Peyer's patch (tissue), 4 donors: Measurements from ENCODE around the gene FCRL5. TPM values are rescaled to one million over a fixed set of nuclear protein-coding genes. Genes with fewer than 3 reads are reported as not detected.

Experiments
- DNase-seq, 3 donors: peaks; one replicate each; pipeline ENCODE4 v3.0.0-alpha.2; 2017 to 2019
- H3K27ac ChIP-seq, 4 donors: fragments of 200-600 bp; sonication (generic); one replicate each; pipeline ENCODE4 v1.5.1; 2016 to 2019
- H3K27me3 ChIP-seq, 2 donors: fragments of 200-600 bp; sonication (generic); one replicate each; pipeline ENCODE4 v1.5.1; 2019
- H3K36me3 ChIP-seq, 3 donors: fragments of 200-600 bp; sonication (generic); one replicate each; pipeline ENCODE4 v1.5.1; 2016 to 2019
- H3K4me1 ChIP-seq, 4 donors: fragments of 200-600 bp; sonication (generic); one replicate each; pipeline ENCODE4 v1.5.1; 2016 to 2019
- H3K4me3 ChIP-seq, 4 donors: fragments of 200-600 bp; sonication (generic); 1 replicate in 3 of 4; 2 replicates in 1 of 4; pipeline ENCODE4 v1.5.1; 2016 to 2019; ENCODE audit warnings: mild to moderate bottlenecking in 1 of 4
- H3K9me3 ChIP-seq, 4 donors: fragments of 200-600 bp; sonication (generic); one replicate each; pipeline ENCODE4 v1.5.1; 2016 to 2019; ENCODE audit warnings: mild to moderate bottlenecking in 1 of 4
- CTCF ChIP-seq, 6 experiments: fragments of 450-650 bp in 4 of 6; fragments of 200-600 bp in 2 of 6; sonication (generic) in 1 of 6; IDR thresholded peaks; one replicate each; pipeline ENCODE4 v1.5.1; 2017 to 2019; ENCODE audit warnings: antibody characterized with exemption in 6 of 6, mild to moderate bottlenecking in 3 of 6, moderate library complexity in 1 of 6
- POLR2A ChIP-seq, 2 donors: fragments of 450-650 bp; IDR thresholded peaks; one replicate each; pipeline ENCODE4 v1.5.1; 2017; ENCODE audit warnings: antibody characterized with exemption in 2 of 2, mild to moderate bottlenecking in 2 of 2, moderate library complexity in 2 of 2
- total RNA-seq, 4 donors: library from RNA; depleted of rRNA; stranded (reverse); fragments of >200 nt; gene quantifications; one replicate each; pipeline ENCODE4 v1.1.0, GENCODE V29; 2016

FCRL5 gene
- total RNA-seq, 4 donors from 2014 or later = 0.53 to 19.0 (median 3.8) TPM

GRCh38 chr1:157471531-157471930, 80.8 kb downstream of the FCRL5 start:
- no peaks in the 10 kb centered on the region for H3K9me3 ChIP-seq
- no peak overlapping the region for H3K4me3 ChIP-seq
- H3K27me3 ChIP-seq = no peaks in the 10 kb centered on the region
- H3K36me3 ChIP-seq = no peaks in the 10 kb centered on the region
- H3K27ac ChIP-seq = no peak overlapping the region
- DNase-seq = no peak
- no peaks in the 10 kb centered on the region for H3K4me1 ChIP-seq
- no peak for TF ChIP-seq CTCF (IDR thresholded peaks at IDR 0.05)
- no peak for TF ChIP-seq POLR2A (IDR thresholded peaks at IDR 0.05)

- Histone ChIP-seq H3K27me3 (no peaks in the 10 kb centered on the region), H3K36me3 (no peaks in the 10 kb centered on the region), H3K4me1 (no peaks in the 10 kb centered on the region), H3K9me3 (no peaks in the 10 kb centered on the region), H3K27ac (no peak overlapping the region), H3K4me3 (no peak overlapping the region)
- TF ChIP-seq CTCF (IDR thresholded peaks at IDR 0.05) (no peak), POLR2A (IDR thresholded peaks at IDR 0.05) (no peak)
- DNase-seq = no peak
Observed at GRCh38 chr1:157469752-157470675, 82.3 kb downstream of the FCRL5 start.

DNA sequence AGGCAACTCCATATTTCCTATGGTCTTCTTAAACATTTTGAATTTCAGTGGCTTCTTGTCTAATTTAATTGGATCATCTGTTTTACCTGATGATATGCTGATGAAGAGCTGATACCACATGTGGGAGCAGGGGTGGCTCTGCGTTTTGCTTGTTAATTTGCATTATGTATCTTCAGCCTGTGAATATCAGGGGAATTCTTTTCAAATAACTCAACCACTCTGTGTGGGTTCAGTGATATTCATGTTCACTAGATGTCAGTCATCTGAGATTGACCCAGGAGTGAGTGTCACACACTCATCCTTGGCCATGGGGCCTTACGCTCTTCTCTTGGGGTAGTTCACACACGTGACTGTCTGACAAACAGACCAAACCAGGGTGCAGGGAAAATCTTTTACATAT, 83.0 kb downstream of the FCRL5 start:
- Histone ChIP-seq H3K27ac (no peak overlapping the region), H3K4me1 (no peaks in the 10 kb centered on the region), H3K4me3 (no peak overlapping the region), H3K27me3 (no peaks in the 10 kb centered on the region), H3K36me3 (no peaks in the 10 kb centered on the region), H3K9me3 (no peaks in the 10 kb centered on the region)
- TF ChIP-seq CTCF (IDR thresholded peaks at IDR 0.05) = no peak
- no peak for TF ChIP-seq POLR2A (IDR thresholded peaks at IDR 0.05)
- DNase-seq = no peak

DNA sequence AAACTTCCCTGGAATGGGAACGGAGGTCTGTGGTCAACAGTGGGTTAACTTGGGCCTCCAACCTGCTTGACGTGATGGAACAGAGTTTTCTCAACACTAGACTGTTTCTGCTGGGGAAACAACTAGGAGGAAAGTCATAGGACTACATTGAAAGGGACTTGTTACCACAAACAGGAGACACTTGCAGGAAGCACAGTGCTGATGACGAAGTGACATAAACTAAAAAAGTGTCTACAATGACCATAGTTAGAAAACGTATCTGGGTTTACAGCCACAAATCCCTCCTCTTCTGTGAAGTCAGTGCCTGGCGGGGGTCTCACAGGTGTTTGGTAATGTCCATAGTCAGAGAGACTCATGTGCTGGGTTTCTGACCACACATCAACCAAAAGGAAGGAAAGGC, 86.3 kb downstream of the FCRL5 start:
- no peaks in the 10 kb centered on the region for H3K36me3 ChIP-seq
- no peaks in the 10 kb centered on the region for H3K27me3 ChIP-seq
- no peak for DNase-seq
- H3K9me3 ChIP-seq = no peaks in the 10 kb centered on the region
- no peaks in the 10 kb centered on the region for H3K4me1 ChIP-seq
- no peak overlapping the region for H3K4me3 ChIP-seq
- no peak for TF ChIP-seq POLR2A (IDR thresholded peaks at IDR 0.05)
- no peak for TF ChIP-seq CTCF (IDR thresholded peaks at IDR 0.05)
- H3K27ac ChIP-seq = no peak overlapping the region

Other genes with a start within 250 kb of the FCRL5 start
- gene FCRL4, start 45.6 kb upstream of the FCRL5 start, total RNA-seq = 1 to 10 TPM in 1 of 4 donors, not detected in 3; 2.5 TPM
- gene FCRL3, start 148.3 kb upstream of the FCRL5 start, total RNA-seq = 10 to 100 TPM in 1 of 4 donors, 1 to 10 TPM in 2, not detected in 1; 1.7 to 37.1 (median 2.0) TPM
- gene FCRL2, start 224.6 kb upstream of the FCRL5 start, total RNA-seq = 100 to 1,000 TPM in 1 of 4 donors, 1 to 10 TPM in 1, under 1 TPM in 2; 0.47 to 114 (median 2.7) TPM